ENCODE measurements around the gene L3MBTL4.

- TF ChIP-seq GATA2 (IDR thresholded peaks at IDR 0.05; ENCODE audit: low read depth, low read length): no peak
- no peak for TF ChIP-seq GATA3 (IDR thresholded peaks at IDR 0.05; ENCODE audit: low read depth, low read length)
These were observed 207.6 kb downstream of the L3MBTL4 start for GRCh38 chr18:6207116-6207515.
